22Rv1 (cell line): ENCODE measurements around the gene LIN52.

Source experiments
- CTCF ChIP-seq: fragments of 450-650 bp; IDR thresholded peaks from 2 replicates; pipeline ENCODE4 v1.5.1; 2017; ENCODE audit warnings: mild to moderate bottlenecking
- ZFX ChIP-seq: fragments of 450-650 bp; IDR thresholded peaks from 2 replicates; pipeline ENCODE4 v1.6.1; 2017; ENCODE audit warnings: antibody characterized with exemption, borderline replicate concordance

- no peak for TF ChIP-seq CTCF
- no peak for TF ChIP-seq ZFX
Measured at GRCh38 chr14:74064883-74065282, 19.9 kb upstream of the LIN52 start.
